ENCODE results near the gene PTX4. TPM values are rescaled to one million over a fixed set of nuclear protein-coding genes. Genes with fewer than 3 reads are reported as not detected.

The PTX4 gene
- total RNA-seq, 1 donor from 2014 or later: 0.34 TPM

DNA sequence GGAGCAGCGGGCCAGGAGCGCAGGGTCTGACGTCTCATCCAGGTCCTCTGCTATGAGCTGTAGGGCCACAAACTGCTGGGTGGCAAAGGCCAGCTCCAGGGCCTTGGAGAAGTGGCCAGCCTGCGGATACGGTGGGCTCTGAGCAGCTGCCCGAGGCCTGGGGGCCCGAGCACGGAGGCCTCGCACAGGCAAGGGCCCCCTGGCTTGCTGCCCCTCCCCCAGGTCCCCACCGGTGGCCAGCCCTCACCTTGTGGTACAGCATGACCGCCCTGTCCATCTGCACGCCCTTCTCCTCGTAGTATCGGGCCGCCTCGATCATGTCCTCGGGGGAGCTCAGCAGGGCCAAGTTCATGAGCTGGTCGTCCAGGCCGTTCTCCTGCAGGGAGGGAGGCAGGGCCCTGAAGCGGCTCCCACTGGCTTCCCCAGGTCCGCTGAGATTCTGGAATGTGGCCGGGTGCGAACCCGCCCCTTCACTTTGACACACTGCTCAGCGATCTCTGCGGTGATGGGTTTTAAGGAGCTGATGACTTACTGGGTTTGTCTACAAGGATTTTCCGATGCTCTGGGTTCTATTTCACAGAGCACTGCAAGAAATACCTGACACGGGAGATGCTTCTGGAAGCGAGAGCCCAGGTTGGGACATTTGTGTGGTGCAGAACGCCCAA lies 35.0 kb upstream of the PTX4 start:
- no peak for DNase-seq (ENCODE audit: low spot score)

DNA sequence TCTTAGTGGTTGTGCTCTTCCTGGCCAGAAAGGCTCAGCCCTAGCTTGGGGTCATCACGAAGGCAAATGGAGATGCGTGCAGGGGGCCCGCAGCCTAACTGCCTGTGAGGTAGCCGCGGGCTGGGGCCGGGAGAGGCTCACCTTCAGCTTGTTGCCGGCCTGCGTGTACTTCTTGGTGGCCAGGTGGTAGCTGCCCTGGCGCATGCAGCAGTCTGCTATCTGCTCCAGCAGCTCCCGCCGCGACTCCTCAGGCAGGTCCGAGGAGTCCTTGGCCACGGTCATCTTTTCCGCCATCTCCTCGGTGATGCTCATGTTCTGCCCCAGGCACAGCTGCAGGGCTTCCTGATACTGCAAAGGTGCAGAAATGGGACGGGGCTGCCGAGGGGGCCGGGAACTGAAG lies 31.7 kb upstream of the PTX4 start:
- DNase-seq (ENCODE audit: low spot score): no peak

DNA sequence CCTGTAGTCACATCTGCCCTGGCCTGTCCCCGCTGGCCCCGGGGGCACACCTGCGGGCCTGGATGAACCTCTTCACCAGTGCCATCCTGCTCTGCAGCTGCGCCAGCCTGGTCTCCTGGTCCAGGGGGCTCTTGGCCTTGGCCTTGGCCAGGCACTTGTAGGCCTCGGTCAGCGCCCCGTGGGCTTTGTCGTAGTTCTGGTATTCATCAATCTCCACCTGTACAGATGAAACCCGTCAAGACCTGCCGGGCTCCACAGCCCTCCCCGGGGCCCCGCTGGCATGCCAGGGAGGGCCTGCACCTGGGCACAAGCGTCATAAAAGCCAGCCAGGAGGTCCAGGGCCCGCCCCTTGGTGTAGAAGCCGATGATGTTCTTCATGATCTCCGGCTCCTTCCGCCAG lies 31.1 kb upstream of the PTX4 start:
- DNase-seq (ENCODE audit: low spot score): no peak

DNA sequence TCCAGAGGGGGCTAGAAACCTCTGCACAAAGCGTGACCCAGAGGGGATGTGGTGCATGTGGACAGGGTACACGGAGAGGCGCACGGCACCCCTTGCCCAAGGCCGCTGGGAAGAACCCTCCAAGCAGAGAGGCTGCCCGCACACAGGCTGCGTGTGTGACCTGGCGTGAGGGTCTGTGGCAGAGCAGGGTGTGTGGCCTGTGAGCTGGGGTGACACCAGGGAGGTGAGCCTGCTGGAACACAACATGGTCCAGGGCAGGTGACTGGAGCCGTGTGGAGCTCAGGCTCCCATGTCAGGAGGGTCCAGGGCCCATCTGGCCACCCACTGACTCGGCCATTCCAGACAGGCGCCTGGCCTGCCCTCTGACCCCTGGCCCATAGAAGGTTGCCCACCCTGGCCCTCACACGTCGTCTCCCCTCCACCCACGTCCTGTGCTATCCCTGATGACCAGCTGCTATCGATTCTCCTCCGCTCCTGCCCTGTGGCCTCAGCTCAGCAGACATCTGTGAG lies 29.9 kb upstream of the PTX4 start:
- no peak for DNase-seq (ENCODE audit: low spot score)

DNA sequence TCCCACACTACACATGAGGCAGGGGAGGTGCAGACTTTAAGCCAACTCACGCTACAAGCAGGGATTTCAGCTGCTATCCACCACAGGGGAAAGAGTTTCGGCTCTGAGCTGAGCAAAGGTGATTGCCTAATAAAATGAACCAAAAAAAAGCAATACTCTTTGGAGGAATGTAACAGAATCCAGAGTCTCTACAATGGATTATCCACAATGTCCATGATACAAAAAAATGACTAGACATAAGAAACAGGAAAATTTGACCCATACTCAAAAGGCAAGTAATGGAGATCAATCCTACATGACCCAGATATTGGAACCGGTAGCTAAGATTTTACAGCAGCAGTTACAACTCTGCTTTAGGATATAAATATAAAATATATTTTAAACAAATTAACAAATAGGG lies 25.8 kb upstream of the PTX4 start:
- no peak for DNase-seq (ENCODE audit: low spot score)

DNA sequence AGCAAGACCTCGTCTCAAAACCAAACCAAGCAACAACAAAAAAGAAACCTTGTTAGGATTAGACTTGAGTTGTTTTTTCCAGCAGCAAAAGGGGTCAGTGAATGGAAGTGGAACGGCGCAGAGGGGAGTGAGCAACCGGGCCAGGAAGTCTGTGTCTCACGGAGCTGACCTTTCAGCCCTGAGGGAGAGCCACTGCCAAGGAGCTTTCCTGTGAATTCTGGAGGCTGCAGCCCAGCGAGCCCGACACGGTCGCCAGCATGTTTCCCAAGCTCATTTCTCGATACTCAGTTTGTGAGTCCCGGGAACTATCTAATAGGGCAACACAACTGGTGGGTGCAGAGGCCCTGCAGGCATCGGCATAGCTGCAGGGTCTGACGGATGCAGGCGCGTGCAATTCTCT lies 24.0 kb upstream of the PTX4 start:
- DNase-seq (ENCODE audit: low spot score): no peak

DNA sequence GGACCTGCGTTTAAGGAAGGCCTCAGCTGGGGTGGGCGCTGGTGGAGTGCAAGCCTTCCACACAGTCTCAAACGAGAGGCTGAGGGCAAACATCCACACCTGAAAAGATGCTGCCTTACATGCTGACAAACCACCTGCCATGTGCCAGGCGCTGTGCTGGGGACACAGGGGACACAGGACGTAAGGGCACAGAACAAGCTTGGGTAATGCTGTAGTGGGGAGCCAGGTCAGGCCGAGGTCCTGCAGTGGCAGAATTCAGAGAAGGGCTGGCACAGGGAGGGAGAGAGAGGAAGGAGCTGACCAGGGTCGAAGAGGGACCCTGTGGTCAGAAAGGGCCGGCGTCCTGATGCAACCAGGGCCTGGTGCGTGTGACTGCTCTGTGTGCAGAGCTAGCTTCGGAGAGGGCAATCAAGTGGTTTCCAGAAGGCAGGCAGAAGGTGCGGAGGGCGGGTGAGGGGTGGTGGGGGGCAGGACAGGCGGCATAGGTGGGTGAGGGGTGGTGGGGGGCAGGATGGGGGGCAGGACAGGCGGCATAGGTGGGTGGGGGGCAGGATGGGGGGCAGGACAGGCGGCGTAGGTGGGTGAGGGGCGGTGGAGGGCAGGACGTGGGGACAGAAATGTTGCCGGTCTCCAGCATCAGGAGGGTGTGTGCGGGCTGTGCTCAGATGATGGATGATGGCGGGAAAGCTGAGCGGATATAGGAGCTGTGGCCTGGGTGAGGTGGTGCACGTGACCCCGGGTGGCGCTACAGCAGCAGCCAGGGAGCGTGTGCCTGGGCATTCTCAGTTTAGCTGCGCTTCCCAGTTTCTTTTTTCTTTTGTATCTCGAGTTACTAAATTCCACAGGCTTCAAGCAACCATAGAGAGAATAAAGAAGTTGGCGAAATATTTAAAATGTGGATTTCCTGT lies 23.2 kb upstream of the PTX4 start:
- no peak for DNase-seq (ENCODE audit: low spot score)

DNA sequence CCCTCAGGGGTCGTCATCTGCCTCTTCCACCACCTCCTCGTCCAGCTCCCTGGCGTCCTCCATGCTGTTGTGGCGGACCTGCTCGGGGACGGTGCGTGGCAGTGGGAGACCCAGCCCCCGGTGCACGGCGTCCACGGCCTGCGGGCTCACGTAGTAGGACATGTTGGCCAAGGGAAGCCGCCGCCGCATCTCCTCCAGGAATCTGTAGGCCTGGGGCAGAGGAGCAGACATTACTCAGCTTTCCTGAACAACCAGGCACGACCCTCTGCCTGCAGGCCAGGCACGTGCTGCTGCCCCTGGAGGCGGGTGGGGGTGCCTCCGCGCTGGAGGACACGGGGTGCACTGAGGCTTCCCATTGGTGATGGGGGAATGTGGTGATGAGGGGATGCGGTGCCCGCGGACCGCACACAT lies 22.2 kb upstream of the PTX4 start:
- no peak for DNase-seq (ENCODE audit: low spot score)

DNA sequence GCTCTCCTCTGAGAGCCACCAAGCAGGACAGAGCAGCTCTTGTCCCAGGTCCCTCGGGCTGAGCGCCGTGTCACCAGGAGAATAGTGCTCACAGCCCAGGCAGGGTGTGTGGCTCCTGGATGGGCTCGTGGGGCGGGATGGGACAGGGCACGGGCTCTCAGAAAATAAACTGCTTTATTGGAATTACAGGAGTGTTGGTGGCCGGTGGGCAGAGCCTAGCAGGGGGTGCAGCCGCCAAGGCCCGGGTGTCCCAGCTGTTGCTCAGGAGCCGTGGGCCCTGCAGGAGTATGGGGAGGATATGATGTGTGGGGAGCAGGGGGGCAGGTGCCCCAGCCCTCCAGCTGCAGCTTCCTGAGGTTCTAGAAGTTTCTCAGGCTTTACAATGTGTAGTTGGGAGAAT lies 21.5 kb upstream of the PTX4 start:
- DNase-seq (ENCODE audit: low spot score): no peak

DNA sequence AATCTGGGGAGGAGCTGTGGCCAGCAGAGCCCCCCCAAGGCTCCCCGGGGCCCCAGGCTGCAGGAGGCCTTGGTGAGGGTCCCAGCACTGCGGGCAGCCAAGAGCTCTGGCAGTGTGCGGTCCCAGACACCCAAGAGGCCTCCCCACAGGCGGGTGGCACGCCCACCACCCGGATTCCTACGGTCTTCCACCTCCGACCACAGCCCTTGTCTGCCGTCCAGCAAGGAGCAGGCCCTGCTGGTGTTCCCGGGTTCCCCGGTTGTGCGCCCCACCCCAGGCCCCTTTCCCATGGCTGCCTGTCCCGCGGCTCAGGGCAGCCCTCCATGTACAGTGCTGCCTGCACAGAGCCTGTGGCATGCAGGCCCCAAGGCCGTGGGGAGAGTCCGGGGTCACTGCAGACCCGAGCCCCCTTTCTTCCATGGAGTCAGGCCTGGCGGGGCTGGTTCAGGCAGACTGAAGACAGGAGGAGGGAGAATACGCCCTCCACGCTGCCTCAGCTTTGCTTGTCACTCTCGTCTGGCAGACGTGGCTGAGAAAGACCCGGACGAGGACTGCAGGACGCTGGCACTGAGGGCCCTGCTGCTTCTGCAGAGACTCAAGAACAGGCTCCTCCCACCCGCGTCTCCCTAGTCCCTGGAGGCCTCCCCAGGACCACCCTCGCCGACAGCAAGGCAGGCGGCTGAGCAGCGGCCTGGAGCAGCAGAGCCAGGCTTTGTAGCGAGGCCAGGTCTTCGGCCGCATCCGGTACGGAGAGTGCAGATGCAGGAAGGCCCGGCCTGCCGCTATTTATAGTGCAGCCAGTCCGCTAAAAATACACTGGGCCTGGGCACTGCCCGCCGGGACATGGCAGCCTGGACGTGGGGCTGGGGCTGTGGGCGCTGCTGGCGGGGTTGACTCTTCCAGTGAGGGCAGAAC lies 20.8 kb upstream of the PTX4 start:
- DNase-seq (ENCODE audit: low spot score): no peak

DNA sequence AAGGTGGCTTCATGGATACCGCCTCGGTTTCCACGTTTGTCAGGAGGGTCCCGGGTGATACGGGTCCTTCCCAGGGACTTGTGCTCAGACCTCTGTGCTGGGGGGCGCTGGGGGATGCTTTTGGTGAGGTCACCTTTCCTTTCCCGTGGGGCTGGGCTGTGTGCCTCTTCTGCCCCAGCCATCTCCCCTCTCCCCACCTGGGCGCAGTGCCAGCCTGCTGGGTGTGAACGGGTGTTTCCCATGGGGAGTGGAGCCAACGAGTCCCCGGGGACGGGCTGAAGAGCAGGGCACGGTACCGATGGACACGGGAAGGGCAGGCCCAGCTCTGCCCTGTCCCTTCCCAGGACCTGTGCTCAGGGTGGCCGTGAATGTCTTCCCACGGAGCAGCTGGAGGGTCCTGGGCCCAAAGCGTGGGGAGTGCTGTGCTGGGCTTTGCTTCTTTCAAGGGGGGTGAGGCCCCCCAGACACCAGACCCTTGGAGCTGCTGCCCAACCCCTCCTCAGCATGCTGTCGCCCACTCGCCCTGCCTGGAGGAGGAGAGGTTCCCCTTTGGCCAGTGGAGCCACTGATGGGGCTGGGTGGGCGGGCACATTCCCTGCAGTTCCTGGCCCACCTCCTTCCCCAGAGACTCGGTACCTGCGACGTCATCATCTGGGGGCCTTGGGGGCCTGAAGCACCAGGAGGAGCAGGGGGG lies 19.9 kb upstream of the PTX4 start:
- no peak for DNase-seq (ENCODE audit: low spot score)

DNA sequence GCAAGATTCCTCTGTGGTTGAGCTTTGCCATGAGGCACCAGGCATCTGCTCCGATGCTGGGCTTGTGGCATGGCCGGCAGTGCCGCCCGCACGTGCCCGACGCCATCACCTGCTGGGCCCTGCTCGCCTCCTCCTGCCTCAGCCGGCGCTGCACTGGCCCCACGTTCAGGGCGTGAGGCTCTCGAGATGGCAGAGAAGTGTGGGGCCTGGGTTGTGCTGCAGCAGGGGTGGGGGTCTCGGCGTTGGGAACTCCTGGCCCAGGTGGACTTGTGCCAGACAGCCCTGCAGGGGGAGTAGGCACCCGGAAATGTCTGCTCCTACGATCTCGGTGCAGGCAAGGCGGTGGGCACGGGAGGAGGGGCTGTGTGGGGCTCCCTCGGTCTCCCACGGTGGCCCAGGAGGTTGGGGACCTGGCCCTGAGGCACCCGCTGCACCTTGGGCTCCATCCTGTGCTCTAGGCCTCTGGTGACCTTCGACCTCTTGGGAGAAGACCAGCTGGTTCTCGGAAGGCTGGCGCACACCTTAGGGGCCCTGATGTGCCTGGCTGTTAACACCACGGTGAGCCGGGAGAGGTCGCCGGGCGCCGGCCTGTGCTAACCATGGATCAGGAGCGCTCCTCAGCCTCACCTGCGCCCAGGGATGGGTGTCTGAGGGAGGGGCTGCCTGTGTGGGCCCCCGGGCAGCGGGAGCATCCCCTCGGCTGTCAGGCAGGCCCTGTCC lies 17.9 kb upstream of the PTX4 start:
- no peak for DNase-seq (ENCODE audit: low spot score)

DNA sequence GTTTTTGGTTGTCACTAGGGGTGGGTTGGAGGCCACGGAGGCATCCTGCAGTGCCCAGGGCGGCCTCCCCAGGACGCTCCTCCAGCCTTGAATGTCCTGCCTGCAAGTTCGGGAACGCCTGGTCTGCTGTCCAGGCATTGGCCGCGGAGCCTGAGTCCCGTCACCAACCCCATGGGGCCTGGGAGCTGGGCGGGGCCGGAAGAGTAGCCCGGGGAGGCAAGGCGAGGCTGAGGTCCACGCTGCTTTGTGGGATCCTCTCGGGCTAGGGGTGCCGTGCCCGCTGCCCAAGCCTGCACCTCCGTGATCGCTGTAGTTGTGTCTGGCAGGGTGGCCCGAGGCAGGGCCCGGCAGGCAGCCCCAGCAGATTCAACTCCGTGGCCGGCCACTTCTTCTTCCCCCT lies 17.2 kb upstream of the PTX4 start:
- no peak for DNase-seq (ENCODE audit: low spot score)

DNA sequence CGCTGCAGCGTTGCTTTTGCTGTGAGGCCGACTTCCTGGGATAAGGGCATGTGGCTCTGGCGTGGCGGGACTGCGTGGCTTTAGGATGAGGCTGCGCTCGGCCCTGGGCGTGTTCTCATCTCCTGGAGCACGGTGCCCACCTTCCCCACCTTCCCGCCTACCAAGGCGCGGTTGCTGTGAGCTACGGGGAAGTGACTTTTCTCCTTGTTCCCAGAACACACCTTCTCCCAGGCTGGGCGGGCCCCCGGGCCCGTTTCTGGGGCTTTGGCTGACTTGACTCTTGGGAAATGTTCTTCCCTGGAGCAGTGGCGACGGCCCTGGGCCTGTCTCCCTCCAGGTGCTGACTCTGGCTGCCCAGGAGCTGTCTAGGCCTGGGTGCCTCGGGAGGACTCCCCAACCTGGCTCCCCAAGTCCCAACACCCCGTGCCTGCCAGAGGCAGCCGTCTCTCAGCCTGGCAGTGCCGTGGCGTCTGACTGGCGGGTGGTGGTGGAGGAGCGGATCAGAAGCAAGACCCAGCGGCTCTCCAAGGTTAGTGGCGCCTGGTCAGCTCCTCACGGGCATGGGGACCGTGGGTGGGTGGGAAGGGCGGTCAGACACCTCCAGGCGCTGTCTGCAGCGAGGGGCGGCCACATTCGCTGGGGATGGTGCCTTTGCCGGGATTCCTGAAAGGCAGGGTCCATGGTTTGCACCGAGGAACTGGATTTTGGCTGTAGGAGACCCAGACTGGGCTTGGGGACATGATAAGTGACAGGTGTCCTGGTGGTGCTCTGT lies 16.5 kb upstream of the PTX4 start:
- DNase-seq (ENCODE audit: low spot score): no peak

DNA sequence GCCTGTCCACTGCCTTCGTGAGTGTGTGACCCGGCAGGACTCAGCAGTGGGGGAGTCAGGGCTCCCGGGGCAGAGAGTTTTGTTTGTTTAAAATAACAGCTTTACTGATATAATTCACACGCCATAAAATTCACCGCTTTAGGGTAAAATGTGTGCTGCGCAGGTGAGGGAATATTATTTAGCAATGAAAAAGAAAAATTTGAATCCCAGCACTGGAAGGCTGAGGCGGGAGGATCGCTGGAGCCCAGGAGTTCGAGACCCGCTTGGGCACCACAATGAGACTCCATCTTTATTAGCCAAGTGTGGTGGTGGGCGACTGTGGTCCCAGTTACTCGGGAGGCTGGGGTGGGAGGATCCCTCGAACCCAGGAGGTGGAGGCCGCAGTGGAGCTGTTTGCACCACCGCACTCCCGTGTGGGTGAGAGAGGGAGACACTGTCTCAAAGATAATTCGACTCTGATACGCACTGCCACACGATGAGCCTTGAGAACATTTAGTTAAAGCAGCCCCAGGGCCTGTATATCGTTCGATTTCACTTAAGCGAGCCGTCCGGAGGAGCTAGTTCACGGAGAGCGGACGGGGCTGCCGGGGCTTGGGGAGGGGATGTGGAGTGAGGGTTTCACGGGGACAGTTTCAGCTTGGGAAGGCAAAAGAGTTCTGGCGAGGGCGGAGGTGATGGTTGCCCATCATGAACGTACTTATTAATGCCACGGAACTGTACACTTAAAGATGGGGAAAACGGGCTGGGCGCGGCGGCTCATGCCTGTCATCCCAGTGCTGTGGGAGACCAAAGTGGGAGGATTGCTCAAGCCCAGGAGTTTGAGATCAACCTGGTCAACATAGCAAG lies 14.6 kb upstream of the PTX4 start:
- no peak for DNase-seq (ENCODE audit: low spot score)

DNA sequence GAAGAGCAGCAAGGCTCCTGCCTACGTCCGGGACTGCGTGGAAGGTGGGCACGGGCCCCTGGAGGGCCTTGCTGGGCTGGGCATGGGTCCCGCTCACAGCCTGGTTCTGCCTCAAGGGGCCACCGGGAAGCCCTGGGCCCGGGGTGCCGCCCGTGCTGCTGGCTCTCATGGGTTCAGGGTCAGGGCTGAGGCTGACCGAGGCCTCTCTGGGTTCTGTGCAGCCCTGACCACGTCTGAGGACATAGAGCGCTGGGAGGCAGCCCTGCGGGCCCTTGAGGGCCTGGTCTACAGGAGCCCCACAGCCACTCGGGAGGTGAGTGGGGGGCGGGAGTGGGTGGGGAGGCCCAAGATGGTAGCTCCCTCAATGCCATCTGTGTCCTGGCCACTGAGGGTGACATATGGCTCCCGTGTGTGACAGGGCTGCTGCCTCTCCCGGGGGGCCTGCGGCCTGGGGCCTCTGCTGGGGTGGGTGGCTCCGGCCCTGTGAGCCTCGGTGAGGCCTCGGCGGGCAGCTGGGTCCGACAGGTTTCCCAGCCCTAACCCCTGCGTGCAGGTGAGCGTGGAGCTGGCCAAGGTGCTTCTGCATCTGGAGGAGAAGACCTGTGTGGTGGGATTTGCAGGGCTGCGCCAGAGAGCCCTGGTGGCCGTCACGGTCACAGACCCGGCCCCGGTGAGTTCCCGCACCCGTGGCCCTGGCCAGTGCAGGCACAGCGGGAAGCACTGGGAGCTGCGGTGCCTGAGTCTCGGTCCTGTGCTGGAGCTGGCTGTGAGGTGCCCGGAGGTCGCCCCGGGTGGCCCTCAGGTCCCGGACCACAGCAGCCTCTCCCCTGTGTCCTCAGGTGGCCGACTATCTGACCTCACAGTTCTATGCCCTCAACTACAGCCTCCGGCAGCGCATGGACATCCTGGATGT lies 13.6 kb upstream of the PTX4 start:
- DNase-seq (ENCODE audit: low spot score): no peak

DNA sequence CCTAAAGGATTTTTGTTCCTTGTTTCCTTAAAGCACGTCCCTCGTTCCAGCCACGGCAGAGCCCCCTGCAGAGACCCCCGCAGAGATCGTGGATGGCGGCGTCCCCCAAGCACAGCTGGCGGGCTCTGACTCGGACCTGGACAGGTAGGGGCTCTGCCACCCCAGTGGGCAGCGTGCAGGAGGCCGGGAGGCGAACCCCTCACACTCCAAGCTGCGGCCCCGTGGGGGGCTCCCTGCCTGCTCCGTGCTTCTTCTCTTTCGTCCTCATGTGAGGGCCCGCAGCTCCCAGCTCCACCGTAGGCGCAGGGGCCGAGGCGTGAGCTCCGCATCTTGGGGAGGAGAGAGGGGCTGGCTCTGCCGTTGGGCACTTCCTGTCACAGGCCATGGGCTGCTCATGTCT lies 12.9 kb upstream of the PTX4 start:
- DNase-seq (ENCODE audit: low spot score): no peak

Data from ureter (tissue), 1 donor.